Uterus (tissue), 2 donors: ENCODE results near the gene TBC1D32.

ENCODE experiments used
- POLR2A ChIP-seq, 2 donors: fragments of 450-650 bp; IDR thresholded peaks; one replicate each; pipeline ENCODE4 v1.6.1; 2016; ENCODE audit warnings: antibody characterized with exemption in 2 of 2, mild to moderate bottlenecking in 1 of 2, moderate library complexity in 1 of 2
- TF ChIP-seq, protein P1 (sequence below), 4 experiments: fragments of 200-600 bp in 2 of 4; fragments of 450-650 bp in 2 of 4; sonication (generic) in 2 of 4; IDR thresholded peaks; one replicate each; pipeline ENCODE4 v1.5.1; 2016 to 2019; ENCODE audit warnings: antibody characterized with exemption in 4 of 4, mild to moderate bottlenecking in 2 of 4, moderate library complexity in 1 of 4

DNA sequence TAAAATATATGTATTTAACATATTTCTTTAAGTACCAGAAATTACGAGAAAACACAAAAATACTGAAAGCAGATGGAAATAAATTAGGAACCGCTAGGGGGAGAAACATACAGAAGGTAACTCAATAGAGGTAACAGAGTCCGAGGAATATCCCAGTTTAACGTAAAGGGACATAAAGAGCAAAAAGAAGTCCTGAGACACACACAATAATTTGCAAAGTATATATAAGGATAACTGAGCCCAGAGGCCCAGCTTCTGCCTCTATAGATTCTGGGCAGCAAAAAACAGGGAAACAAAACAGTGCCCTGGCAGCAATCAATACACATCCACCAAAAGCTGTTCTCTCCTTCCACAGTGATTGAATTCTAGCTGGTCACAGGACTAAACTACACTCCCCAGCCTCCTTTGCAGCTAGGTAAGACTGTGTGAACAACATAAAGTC lies 15.1 kb downstream of the TBC1D32 start:
- no peak for TF ChIP-seq POLR2A (IDR thresholded peaks at IDR 0.05)
- TF ChIP-seq, protein P1, sequence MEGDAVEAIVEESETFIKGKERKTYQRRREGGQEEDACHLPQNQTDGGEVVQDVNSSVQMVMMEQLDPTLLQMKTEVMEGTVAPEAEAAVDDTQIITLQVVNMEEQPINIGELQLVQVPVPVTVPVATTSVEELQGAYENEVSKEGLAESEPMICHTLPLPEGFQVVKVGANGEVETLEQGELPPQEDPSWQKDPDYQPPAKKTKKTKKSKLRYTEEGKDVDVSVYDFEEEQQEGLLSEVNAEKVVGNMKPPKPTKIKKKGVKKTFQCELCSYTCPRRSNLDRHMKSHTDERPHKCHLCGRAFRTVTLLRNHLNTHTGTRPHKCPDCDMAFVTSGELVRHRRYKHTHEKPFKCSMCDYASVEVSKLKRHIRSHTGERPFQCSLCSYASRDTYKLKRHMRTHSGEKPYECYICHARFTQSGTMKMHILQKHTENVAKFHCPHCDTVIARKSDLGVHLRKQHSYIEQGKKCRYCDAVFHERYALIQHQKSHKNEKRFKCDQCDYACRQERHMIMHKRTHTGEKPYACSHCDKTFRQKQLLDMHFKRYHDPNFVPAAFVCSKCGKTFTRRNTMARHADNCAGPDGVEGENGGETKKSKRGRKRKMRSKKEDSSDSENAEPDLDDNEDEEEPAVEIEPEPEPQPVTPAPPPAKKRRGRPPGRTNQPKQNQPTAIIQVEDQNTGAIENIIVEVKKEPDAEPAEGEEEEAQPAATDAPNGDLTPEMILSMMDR (IDR thresholded peaks at IDR 0.05), result peak; percentile 25 to 45 (median 34)
